Ammon's horn (tissue), 1 donor: ENCODE results near the gene SLC25A21.
"Not testable (repeated sequence)": the region's sequence is repeated elsewhere in the genome, so short reads cannot be mapped to it uniquely, and the experiment has no call there.

Source experiments
- DNase-seq: peaks from one replicate; pipeline ENCODE4 v3.0.0-alpha.2; 2016; ENCODE audit warnings: low spot score

Gene SLC25A21

GRCh38 chr14:37172024-37172869 lies at the start of gene SLC25A21:
TSS of gene SLC25A21 (minus strand) at chr14:37172606.
- peak; percentile 77 for DNase-seq

GRCh38 chr14:37221073-37221472 lies 48.7 kb upstream of the SLC25A21 start:
- DNase-seq, result no peak

- no peak for DNase-seq
These were observed 42.9 kb upstream of the SLC25A21 start for GRCh38 chr14:37215345-37215744.

- DNase-seq, result no peak
These were observed 40.6 kb upstream of the SLC25A21 start for GRCh38 chr14:37213016-37213415.

- no peak for DNase-seq
These were observed 38.0 kb upstream of the SLC25A21 start for GRCh38 chr14:37210448-37210847.

- DNase-seq, result not testable (repeated sequence)
These were observed 37.2 kb upstream of the SLC25A21 start for GRCh38 chr14:37209617-37210016.

- not testable (repeated sequence) for DNase-seq
These were observed 33.5 kb upstream of the SLC25A21 start for GRCh38 chr14:37205623-37206605.

GRCh38 chr14:37203423-37203822 lies 31.0 kb upstream of the SLC25A21 start:
- no peak for DNase-seq

- DNase-seq, result no peak
These were observed 30.4 kb upstream of the SLC25A21 start for GRCh38 chr14:37202812-37203211.

- no peak for DNase-seq
These were observed 29.9 kb upstream of the SLC25A21 start for GRCh38 chr14:37202265-37202664.

GRCh38 chr14:37201724-37202123 lies 29.3 kb upstream of the SLC25A21 start:
- DNase-seq, result no peak

GRCh38 chr14:37198907-37199306 lies 26.5 kb upstream of the SLC25A21 start:
- DNase-seq, result no peak

- DNase-seq, result no peak
These were observed 25.8 kb upstream of the SLC25A21 start for GRCh38 chr14:37198273-37198598.

- DNase-seq, result peak; percentile 88
These were observed 25.2 kb upstream of the SLC25A21 start, which contains the start of gene MIPOL1 for GRCh38 chr14:37197421-37198272. TSS of gene MIPOL1 (plus strand) at chr14:37197937. CDS start at chr14:37247889, 49,952 bp downstream.

- no peak for DNase-seq
These were observed 24.4 kb upstream of the SLC25A21 start for GRCh38 chr14:37196604-37197420.

GRCh38 chr14:37195327-37195726 lies 22.9 kb upstream of the SLC25A21 start:
- DNase-seq, result no peak

GRCh38 chr14:37194698-37195097 lies 22.3 kb upstream of the SLC25A21 start:
- DNase-seq, result no peak

GRCh38 chr14:37189733-37190132 lies 17.3 kb upstream of the SLC25A21 start:
- not testable (repeated sequence) for DNase-seq

- DNase-seq, result not testable (repeated sequence)
These were observed 15.6 kb upstream of the SLC25A21 start for GRCh38 chr14:37187840-37188577.

- DNase-seq, result no peak
These were observed 14.9 kb upstream of the SLC25A21 start for GRCh38 chr14:37187294-37187693.
